GM12801 (cell line): ENCODE data around the gene ASCC2.

Source experiments
- TF ChIP-seq, protein P1 (sequence below): IDR thresholded peaks from one replicate; pipeline ENCODE4 v1.5.1; 2011; ENCODE audit warnings: control low read depth; ENCODE audit not compliant: insufficient read length; ENCODE audit errors: extremely low read depth

Gene ASCC2

DNA sequence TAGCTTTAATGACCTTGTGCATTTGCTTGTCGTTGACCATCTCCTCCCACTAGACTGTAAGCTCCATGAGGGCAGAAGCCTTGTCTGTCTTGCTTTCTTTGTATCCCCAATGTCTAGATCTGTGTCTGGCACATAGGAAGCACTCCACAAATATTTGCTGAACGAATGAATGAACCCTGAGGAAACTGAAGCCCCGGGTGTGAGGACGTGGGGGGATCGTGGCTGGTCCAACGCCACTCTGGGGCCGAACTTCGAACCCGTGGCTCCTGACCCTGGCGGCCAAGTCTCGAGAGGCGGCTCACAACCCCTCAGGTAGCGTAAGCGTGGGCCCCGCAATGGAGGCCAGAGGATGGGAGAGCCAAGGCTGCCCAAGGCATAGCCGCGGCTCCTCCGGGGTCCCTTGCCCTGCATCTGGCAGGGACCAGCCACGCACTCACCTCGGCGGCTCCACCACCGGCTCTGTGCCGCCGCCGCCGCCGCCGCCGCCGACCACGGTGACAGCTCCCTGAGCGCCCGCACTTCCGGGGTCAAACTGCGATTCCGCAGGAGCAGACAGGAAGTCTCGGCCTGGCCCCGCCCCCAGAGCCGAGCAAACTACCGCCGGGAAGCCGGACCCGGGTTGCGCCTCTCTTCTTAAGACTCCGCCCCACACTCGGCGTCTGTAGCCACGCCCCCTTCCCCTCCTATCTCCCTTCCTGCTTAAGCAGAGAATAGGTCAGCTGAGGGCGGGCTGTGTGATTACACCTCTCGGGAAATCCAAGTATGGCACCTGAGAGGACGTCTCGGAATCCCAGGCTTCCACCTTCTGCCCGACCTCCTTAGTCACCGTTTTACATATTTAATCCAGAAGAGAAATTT is at the start of gene ASCC2:
ASCC2 (minus strand) TSS at position 534 of the 858 bp plus-strand sequence. CDS start 5,949 bp downstream, outside the sequence.
- TF ChIP-seq, protein P1, sequence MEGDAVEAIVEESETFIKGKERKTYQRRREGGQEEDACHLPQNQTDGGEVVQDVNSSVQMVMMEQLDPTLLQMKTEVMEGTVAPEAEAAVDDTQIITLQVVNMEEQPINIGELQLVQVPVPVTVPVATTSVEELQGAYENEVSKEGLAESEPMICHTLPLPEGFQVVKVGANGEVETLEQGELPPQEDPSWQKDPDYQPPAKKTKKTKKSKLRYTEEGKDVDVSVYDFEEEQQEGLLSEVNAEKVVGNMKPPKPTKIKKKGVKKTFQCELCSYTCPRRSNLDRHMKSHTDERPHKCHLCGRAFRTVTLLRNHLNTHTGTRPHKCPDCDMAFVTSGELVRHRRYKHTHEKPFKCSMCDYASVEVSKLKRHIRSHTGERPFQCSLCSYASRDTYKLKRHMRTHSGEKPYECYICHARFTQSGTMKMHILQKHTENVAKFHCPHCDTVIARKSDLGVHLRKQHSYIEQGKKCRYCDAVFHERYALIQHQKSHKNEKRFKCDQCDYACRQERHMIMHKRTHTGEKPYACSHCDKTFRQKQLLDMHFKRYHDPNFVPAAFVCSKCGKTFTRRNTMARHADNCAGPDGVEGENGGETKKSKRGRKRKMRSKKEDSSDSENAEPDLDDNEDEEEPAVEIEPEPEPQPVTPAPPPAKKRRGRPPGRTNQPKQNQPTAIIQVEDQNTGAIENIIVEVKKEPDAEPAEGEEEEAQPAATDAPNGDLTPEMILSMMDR = no peak

- TF ChIP-seq, protein P1 = no peak
Measured at GRCh38 chr22:29887358-29887757, 49.3 kb upstream of the ASCC2 start.

DNA sequence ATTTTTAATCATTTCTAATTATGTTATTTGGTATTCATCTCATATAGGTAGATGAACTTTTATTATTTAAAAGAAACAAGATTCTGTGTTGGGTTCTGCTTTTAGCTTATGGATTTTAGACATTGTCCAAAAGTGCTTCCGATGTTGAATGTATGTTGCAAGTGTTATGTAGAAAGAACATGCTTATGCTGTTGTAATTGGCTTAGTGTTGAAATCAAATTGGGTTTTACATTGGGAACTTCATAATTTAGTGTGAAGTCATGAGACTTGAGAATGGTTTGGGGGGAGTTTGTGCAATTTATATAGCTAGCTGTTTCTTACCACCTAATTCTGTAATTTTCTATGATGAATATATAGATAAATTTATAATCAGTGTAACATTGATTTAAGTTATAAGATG is 48.5 kb upstream of the ASCC2 start:
- TF ChIP-seq, protein P1 = no peak

- TF ChIP-seq, protein P1 = no peak
Measured at GRCh38 chr22:29885610-29886009, 47.5 kb upstream of the ASCC2 start.

DNA sequence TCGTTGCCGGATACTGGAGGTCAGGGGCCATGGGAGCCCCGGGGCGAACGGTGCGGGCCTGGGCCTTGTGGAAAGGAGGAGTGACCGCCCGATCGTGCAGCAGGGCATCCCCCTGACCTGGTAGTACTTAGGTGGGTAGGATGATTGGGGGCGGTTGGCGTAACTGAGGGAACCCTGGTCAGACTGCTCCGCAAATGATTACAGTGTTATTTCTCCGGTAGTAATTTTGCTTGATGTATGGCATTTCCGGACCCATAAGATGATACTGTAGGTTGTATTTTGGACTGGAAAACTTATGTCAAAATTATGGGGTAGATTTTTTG is 45.7 kb upstream of the ASCC2 start:
- TF ChIP-seq, protein P1 = no peak

DNA sequence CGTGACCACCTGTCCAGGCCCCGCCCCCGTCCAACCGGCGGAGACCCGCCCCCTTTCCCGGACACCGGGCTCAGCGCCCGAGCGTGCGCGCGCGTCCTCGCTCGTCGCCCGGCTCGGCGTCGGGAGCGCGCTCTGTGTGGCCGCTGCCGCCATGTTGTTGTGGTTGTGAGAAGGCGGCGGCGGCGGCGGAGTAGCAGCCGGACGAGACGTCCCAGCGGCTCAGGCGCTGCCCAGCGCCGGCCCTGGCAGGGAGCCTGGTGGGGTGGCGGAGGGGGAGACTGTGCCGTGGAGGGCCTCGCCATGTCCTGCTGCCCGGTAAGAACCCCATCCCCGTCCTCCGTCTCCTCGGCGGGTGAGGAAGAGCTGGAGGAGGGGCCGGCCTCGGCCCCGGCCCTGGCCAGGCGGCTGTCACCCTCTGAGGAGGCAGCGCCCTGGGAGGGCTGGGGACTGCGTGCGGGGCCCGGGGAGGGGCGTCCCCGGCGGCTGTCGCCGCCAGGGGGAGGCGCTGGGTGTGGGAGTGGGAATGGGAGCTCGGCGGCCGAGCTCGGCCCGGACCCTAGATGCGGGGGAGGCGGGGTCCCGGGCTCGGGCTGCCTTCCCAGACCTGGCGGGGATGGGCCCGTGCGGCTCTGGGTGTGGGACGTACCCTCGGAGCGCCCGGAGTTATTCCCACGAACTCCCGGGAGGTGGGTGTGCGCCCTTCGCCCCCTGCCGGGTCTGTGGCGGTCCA is 45.1 kb upstream of the ASCC2 start, which contains the start of gene MTMR3:
MTMR3 (plus strand) TSS at position 130 of the 730 bp plus-strand sequence. CDS start 87,886 bp downstream, outside the sequence.
- TF ChIP-seq, protein P1 = no peak

GRCh38 chr22:29882716-29883044 is 44.6 kb upstream of the ASCC2 start:
- TF ChIP-seq, protein P1 = no peak
